Measurements from ENCODE around the gene TNFSF8. TPM values are rescaled to one million over a fixed set of nuclear protein-coding genes. Genes with fewer than 3 reads are reported as not detected.

TNFSF8 gene
- total and polyA plus RNA-seq, 9 of the 15 experiments (the other 6 are each of a cell fraction or from before 2014, with no cell fraction given) = 0.09 TPM; not detected in 8

DNA sequence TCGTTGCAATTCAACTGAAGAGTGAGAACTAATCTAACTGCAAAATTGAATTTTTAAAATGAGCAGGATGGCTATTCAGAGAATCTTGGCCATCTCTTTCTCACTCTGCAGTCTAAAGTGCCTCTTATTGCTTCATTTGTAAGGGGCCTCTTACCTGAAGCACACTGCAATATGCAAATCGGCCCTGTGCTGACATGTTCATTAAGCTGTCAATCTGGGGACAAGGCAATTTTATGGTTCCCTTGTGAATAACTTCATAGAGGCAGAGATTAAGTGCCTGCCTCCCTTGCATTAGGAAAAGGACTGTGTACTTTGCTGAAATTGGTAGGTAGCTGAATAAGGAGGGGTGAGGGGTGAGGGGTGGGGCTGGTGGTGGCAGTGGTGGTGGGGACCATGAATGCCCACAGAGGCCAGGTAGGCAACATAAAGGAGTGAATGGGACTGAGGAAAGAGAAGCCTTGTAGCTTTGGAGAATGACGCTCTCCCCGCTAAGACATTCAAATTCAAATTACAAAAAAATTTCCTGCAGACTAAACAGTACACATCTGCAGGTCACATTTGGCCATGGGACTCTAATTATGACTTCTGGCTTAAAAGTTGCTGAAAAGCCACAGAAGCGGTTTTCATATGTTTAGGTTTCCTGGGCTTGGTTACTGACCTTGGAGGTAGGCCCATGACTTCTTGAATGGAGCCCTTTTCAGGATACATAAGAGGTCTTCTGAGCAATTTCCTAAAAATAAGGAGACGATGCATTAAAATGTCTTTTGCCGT lies 25.0 kb downstream of the TNFSF8 start (continued):
- TF ChIP-seq, protein P1, sequence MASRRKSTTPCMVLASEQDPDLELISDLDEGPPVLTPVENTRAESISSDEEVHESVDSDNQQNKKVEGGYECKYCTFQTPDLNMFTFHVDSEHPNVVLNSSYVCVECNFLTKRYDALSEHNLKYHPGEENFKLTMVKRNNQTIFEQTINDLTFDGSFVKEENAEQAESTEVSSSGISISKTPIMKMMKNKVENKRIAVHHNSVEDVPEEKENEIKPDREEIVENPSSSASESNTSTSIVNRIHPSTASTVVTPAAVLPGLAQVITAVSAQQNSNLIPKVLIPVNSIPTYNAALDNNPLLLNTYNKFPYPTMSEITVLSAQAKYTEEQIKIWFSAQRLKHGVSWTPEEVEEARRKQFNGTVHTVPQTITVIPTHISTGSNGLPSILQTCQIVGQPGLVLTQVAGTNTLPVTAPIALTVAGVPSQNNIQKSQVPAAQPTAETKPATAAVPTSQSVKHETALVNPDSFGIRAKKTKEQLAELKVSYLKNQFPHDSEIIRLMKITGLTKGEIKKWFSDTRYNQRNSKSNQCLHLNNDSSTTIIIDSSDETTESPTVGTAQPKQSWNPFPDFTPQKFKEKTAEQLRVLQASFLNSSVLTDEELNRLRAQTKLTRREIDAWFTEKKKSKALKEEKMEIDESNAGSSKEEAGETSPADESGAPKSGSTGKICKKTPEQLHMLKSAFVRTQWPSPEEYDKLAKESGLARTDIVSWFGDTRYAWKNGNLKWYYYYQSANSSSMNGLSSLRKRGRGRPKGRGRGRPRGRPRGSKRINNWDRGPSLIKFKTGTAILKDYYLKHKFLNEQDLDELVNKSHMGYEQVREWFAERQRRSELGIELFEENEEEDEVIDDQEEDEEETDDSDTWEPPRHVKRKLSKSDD (conservative IDR thresholded peaks at IDR 0.05; ENCODE audit: low read length) = no peak
- TF ChIP-seq, protein P2, sequence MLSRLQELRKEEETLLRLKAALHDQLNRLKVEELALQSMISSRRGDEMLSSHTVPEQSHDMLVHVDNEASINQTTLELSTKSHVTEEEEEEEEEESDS (CRISPR knock-in tag; IDR thresholded peaks at IDR 0.05) = no peak

DNA sequence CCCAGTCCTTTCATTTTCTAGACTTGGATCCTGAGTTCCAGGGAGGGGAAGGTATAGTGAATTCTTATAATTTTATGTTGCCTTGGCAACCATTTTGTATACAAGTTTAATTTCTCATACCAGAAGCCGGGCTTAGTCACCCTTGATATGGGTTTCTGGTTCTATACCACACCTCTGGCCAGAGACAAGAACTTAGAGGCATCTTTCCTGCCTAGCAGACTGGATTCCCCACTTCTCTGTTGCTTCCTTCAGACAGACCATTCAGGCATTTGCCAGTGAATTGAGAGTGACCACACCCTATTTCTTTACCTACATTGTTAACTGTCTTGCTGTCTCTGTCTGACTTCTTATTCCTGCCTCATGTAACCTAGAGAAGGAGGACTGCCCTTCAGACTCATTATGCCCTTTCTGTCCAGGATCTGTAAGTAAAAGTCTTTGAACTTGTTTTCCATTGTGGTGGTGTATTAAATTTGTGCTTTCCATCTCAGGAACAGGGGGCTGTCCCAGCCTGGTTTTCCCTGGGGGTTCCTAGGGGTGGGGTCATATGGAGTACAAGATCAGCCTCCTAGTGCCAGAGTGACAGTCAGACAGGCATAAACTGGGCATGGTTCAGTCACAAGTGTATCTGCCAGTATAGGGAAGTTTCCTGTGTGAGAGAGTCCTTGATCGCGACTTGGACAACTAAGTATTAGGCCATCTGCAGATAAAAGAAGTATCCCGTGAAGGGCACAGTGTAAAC lies 27.4 kb downstream of the TNFSF8 start:
- Histone ChIP-seq H3K27me3 (ENCODE audit: control insufficient read depth in 2 of 2, insufficient read depth in 2 of 2, low read length in 2 of 2) (no peaks in the 10 kb centered on the region), H3K4me3 (no peak overlapping the region), H3K9ac (ENCODE audit: insufficient read depth in 1 of 2, low read depth in 2 of 2, low read length in 2 of 2) (no peak overlapping the region), H3K36me3 (ENCODE audit: control insufficient read depth, insufficient read depth, low read length) (no peaks in the 10 kb centered on the region), H3K4me1 (replicated peaks in 1 of 2; ENCODE audit: control insufficient read depth in 2 of 2, insufficient read depth in 2 of 2, low read length in 2 of 2) (no peaks in the 10 kb centered on the region), H3K4me2 (ENCODE audit: insufficient read depth, low read length) (no peak overlapping the region), H3K79me2 (ENCODE audit: control insufficient read depth, insufficient read depth, low read length) (no peaks in the 10 kb centered on the region), H3K9me1 (ENCODE audit: control insufficient read depth, insufficient read depth, low read length) (no peaks in the 10 kb centered on the region), H3K9me3 (replicated peaks; ENCODE audit: control insufficient read depth, insufficient read depth, low read depth, low read length) (no peaks in the 10 kb centered on the region), H3K27ac (ENCODE audit: extremely low read depth, low read depth, low read length) (no peak overlapping the region), H2AFZ (ENCODE audit: low read depth, low read length) (no peak overlapping the region), H4K20me1 (replicated peaks; ENCODE audit: control insufficient read depth, insufficient read depth, low read length) (no peaks in the 10 kb centered on the region)
- ATAC-seq (no peak), DNase-seq (ENCODE audit: extremely low read depth in 1 of 4, low spot score in 3 of 4) (no peak), FAIRE-seq (no peak)
- in situ Hi-C loops (cut with MboI) = loop anchor here (25.0 kb wide), 1 partner anchor 166 kb away; no protein-coding TSS in a partner anchor
- intact Hi-C loops (cut with micrococcal nuclease) = no loop called here
- TF ChIP-seq, protein P1 (conservative IDR thresholded peaks at IDR 0.05; ENCODE audit: low read length) = no peak
- TF ChIP-seq, protein P3, sequence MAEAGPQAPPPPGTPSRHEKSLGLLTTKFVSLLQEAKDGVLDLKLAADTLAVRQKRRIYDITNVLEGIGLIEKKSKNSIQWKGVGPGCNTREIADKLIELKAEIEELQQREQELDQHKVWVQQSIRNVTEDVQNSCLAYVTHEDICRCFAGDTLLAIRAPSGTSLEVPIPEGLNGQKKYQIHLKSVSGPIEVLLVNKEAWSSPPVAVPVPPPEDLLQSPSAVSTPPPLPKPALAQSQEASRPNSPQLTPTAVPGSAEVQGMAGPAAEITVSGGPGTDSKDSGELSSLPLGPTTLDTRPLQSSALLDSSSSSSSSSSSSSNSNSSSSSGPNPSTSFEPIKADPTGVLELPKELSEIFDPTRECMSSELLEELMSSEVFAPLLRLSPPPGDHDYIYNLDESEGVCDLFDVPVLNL (CRISPR knock-in tag; IDR thresholded peaks at IDR 0.05; ENCODE audit: low read depth) = no peak
- peak; percentile 38 for TF ChIP-seq RFX1 (IDR thresholded peaks at IDR 0.05)
- ChIA-PET POLR2A (no interaction called here), CTCF (ENCODE audit: low intra/inter-chr PET ratio) (no interaction called here)
- 0% methylated on average over 4 of the region's 4 CpGs for WGBS (ENCODE audit: insufficient coverage, low coverage, missing lambda C conversion rate)
- no TSS peak for BruUV-seq (replicated peaks)
